GM19238 (cell line): ENCODE data around the gene WWC2.
"Not testable (repeated sequence)": the region's sequence is repeated elsewhere in the genome, so short reads cannot be mapped to it uniquely, and the experiment has no call there.

ENCODE experiments used
- DNase-seq: peaks from one replicate; pipeline ENCODE4 v3.0.0; 2011; ENCODE audit warnings: low spot score; ENCODE audit not compliant: insufficient read length

The WWC2 gene

DNA sequence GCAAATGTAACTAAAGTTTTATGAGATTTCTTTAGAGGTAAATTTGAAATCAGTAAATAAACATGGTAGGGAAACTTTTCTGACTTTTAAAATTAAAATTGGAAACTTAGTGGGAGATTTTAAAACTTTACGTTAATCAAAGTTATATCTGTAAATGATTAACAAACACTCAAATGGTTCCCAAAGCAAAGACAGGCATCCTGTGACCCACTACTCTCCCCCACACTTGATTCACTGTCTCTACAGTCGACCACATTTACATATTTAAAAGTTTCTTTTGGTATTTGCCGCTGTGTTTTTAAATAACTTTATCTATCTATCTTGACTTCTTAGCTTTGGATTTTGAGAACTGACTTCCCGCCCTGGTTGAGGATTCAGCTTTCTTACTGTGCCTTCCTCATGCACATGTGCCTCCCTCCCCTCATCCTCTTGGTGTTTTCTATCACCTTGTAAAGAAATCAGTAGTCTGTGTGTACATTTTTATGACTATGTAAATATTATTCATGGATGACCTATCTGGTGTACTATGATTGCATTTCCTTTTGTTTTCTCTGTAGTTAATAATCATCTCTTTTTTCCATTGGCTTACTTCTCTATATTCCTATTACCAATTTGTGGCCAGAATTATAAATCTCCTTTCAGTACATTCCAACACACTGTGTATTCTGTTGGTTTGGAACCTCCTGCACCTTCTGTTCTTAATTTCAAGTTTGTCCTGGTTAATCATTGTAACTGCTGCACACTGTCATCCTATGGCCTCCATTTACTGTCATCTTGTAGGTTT, 72.6 kb downstream of the WWC2 start:
- DNase-seq = no peak

DNA sequence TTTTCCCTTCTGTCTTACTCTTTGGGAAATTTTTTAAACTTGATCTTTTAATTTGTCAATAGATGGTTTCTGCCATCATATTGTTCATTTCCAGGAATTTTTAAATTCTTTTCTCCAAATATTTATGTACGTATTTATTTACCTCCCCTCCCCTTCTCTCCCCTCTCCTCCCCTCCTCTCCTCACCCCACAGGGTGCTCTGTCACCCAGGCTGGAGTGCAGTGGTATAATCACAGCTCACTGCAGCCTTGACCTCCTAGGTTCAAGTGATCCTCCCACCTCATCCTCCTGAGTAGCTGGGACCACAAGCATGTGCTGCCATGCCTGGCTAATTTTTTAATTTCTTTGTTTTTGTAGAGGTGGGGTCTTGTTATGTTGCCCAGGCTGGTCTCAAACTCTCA, 73.8 kb downstream of the WWC2 start:
- DNase-seq = no peak

DNA sequence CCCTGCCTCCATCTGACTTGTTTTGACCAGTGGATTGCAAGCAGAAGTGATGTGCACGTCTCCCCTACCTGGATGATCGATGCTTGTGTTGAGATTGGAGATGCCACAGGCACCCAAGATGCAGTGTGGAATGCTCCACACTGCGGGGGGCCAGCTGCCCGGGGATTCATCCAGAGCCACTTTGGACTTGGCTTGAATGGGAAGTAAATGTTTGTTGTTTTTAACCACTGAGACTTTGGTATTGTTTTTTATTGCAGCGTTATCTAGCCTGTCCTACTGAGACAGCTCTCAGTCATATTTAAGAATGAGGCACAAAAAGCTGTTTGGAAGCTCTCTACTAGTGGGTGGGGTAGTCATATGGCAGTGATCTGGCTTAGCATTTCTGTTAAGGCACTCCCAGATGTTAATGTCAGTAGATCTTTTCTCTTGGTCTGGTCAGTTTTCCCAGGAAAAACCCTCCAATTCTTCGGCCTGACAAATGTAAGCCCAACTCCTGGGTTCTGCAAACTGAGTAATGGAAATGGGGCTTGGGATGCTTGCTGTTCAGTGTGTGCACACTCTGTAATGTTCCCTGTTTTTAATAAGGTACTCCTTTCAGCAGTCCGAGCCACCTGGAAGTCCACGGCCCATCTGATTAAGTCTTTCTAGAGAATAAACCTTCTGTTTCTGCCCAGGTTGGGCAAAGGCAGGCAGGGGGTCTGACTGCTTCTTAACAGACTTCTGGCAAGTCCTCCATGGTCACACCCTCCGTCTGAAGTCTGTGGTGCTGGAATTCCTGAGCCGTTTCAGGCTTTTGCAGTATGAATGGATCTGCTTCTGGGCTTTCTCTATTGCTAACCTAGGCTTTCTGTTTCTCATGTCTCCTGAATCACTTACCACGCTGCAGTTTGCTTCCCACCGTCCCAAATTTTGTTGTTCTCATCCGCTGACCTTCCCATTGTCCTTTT, 74.8 kb downstream of the WWC2 start:
- DNase-seq = no peak

DNA sequence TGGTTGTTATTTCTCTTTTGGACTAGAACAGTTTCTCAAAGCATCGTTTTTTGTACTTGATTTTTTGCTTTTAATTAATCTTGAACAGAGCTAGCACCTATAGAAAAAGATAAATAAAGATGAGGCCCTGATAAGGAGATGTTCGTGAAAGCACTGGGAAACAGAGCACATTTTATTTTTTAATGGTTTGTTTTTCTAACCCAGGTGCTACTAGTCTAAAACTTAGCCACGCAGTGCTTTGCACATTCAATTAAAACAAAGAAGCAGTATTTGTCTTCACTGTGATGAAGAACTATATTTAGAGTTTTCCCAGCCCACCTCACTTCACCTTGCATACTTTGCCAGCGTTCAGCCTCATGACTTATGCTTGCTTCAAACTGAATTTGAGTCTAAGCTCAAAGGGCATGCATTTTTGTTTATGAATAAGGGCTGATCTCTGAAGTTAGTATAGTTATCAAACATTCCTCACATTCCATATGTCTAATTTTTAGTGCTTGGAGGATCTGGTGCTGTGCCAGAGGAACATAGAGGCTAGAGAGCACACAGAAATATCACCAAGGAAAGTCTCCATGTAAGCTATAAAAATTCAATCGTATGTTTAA, 76.7 kb downstream of the WWC2 start:
- DNase-seq = no peak

DNA sequence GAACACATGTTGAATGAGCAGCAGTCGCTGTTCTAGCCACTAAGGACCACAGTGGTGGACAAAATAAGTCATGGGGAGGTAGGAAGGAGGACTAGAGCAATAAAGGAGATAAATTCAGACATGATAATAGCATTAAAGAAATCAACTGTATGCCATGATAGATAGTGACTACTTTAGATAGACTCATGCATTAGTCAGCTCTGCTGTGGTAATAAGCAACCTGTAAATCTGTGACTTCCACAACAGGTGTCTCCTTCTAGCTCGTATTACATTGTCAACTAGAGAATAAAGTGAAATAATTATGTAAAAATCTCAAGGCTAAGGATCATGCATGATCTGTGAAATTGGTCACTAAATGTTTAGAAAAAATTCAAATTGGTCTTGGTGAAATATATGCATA, 77.9 kb downstream of the WWC2 start:
- DNase-seq = no peak

DNA sequence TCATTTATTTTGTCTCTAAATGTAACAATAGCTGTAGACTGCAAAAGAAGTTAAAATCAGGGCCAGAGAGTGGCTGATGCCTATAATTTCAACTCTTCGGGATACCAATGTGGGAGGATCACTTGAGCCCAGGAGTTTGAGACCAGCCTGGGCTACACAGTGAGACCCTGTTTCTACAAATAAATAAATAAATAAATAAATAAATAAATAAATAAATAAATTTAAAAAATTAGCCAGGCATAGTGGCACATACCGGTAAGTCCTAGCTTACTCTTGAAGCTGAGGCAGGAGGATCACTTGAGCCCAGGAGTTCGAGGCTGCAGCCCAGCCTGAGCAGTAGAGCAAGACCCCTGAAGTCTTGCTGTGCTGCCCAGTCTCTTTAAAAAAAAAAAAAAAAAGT, 79.1 kb downstream of the WWC2 start:
- DNase-seq = no peak

DNA sequence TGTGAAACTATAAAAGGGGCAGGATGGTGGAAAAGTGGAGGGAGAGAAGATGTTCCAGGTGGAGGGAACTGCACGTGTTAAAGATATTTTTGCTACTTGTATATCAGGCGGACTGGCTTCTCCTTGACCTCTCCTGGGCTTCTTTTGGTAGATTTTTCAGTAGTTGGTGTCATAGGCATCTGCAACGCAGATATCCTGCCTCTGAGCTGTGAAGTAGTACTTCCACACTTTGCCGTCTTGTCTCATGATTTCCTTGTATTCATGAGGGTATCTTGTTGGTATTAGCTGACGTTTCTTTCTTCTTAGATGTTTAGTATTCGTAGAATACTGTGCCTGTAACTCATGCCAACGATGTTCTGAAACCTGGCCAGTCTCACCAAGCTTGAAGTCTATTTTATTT, 81.0 kb downstream of the WWC2 start:
- no peak for DNase-seq

DNA sequence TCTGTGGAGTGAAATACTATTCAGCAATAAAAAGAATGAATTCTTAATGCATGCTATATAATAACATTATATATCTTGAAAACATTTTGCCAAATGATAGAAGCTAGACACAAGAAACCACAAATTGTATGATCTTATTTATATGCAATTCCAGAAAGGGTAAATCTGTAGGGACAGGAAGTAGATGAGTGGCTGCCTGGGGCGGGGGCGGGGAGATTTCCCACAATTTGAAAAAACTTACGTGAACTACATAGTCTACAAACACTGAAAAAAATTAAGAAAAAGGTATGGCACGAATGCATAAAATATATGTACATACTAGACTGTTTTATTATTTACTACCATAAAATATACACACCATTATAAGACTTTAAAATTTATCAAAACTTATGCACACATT, 81.6 kb downstream of the WWC2 start:
- DNase-seq = no peak

DNA sequence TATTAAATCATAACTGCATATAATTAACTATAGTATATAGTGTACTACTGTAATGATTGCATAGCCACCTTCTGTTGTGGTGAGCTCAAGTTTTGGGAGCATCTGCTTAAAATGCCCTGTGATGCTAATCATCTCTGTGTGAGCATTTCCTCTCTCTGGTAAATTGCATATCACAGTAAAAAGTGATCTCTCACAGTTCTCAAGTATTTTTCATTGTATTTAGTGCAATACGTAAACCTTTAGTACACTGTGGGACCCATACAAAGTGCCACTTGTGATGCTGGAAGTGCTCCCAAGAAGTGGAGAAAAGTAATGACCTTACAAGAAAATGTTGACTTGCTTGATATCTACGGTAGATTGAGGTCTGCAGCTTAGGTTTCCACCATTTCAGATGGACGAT, 82.0 kb downstream of the WWC2 start:
- no peak for DNase-seq

DNA sequence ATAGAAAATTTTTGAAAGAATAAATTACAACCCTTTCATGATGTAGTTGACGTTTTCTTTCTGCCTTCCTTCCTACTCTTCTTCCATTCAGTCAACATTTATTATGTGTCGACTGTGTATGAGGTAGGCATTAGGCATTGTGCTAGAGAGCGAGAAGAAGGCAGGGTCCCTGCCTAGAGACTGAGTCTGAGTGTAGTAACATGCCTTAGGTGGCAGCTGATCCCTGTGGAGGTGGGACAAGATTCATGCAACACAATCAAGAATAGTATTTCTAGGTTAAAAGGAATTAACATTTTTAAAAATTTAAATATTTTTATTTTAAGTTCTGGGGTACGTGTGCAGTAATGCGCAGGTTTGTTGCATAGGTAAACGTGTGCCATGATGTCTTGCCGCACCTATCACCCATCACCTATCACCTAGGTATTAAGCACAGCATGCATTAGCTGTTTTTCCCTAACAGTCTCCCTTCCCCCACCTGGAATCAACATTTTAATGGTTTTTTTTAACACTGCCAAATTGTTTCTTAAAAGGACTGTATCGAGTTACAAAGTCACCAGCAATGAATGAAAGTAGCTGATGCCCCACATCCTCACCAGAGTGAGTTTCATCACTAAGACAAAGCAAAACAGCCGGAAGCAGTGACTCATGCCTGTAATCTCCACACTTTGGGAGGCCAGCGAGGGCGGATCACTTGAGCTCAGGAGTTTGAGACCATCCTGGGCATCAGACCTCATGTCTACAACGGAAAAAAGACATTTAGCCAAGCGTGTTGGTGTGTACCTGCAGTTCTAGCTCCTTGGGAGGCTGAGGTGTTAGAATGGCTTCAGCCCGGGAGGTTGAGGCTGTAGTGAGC, 84.0 kb downstream of the WWC2 start:
- no peak for DNase-seq

DNA sequence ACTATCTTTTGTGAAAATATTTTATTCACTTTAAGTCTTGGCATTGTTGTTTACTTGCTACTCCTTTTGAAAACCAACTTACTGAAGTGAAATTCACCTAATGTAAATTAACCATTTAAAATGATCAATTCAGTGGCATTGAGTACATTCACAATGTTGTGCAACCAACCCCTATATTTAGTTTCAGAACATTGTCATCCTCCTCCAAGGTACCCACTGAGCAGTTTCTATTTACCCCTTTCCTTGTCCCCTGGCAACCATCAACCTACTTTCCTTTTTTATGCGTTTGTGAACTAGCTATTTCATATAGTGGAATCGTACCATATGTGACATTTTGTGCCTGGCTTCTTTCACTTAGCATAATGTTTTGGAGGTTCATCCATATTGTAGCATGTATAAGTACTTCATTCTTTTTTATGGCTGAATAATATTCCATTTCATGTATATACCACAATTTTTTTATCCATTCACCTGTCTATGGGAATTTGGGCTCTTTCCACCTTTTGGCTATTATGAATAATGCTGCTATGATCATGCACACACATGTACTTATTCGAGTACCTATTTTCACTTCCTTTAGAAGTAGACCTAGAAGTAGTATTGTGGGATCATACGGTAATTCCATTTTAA, 85.0 kb downstream of the WWC2 start:
- DNase-seq = no peak

DNA sequence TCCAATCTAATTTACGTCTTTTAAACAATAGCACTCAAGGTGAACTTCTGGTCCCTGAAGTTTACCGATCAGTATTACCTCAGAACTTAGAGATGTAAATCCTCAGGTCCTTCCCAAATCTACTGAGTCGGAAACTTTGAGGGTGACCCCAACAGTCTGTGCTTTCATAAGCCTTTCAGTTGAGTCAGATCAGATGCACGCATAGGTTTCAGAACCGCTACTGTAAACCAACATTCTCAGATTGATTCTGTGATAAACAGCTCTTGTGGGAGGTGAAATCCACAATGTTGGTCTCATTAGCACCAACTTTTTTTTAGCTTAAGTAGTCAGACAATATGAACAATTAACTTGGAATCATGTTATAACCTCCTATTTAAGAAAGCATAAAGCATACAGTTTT, 86.0 kb downstream of the WWC2 start:
- no peak for DNase-seq

DNA sequence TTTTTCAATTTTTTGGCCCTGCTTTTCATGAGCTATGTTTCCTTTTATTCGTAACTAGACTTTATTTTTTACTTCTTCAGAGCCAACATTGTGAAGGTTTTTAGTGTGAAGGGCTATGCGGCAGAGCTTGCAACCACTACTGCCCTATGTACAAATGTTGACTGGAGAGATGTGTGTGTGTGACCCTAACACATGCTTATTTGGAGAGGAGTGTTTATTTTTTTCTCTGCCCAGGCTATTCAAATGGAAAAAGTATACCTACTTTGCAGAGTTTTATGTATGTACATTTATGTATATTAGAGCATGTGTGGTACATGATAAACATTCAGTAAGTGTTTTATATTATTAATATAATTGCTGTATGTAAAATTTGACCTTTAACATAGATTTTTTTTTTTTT, 86.5 kb downstream of the WWC2 start:
- DNase-seq = no peak

DNA sequence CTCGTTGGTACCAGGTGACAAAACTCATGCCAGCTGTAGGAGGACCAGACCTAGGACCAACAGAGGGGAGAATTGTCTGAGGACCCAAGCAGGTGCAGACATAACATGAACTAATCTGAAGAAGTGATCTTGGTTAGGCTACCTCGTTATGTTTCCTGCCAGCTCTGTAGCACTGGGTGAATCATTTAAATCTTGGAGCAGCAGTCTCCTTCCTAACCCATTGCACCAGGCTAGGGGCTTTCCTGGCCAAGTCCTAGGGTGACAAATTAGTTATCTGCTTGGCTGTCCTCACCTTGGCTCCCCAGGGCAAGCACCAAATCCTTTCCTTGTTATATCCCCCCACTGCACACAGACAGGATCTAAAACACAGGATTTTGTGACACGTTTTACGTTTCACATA, 87.8 kb downstream of the WWC2 start:
- no peak for DNase-seq

DNA sequence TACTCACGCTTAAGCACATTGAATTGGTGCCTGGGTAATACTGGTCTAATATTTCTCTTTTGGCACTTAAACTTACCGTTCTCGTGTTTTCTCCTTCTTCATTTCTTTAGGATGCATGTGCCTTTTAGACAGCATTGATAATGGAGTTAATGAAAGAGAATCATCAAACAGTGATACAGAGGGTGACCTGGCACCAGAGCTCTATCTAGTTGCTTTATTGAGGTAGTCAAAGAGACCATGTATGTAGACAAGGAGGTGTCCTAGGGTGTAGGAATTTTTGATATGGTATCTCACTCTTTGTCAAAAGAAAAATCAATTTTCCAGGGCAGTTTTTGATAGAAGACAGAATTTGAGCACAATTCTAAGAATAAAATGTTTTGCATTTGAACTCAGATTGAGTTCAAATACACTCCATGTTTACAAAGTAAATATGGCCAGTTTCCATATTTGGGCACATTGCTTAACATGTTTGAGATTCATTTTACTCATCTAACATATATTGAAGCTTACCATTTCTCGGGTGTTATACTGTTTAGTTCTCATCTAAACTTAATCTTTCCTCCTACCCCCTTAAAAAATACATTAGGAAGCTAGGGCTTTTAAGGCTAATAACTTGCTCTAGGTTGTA, 92.0 kb downstream of the WWC2 start:
- no peak for DNase-seq

DNA sequence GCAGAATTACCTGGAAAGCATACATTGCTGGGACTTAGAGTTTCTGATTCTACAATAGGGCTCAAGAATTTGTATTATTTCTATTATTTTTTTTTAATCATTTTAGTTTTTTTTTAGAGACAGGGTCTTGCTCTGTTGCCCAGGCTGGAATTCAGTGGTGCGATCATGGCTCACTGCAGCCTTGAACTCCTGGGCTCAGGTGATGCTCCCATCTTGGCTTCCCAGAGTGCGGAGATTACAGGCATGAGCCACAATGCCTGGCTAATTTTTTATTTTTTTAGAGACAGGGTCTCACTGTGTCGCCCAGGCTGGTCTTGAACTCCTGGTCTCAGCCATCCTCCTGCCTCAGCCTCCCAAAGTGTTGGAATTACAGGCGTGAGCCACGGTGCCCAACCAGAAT, 92.6 kb downstream of the WWC2 start:
- no peak for DNase-seq

DNA sequence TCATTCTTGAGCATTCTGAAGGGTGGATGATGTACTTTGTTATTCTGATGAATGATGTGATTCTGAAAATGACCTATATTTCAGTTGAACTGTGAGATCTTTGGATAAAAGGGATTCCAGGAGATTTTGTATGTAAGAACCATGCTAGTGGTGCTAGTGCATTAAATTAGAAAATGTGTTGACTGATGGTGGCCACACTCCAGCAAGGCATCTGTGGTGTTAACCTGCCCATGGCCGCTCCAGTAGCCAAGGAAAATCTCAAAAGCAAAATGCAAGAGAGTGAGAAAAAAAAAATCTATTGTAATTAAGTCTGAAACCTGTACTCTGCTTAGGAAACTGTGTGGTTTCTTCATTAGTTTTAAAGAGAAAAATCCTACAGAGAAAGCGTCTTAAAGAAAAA, 93.5 kb downstream of the WWC2 start:
- DNase-seq = no peak

DNA sequence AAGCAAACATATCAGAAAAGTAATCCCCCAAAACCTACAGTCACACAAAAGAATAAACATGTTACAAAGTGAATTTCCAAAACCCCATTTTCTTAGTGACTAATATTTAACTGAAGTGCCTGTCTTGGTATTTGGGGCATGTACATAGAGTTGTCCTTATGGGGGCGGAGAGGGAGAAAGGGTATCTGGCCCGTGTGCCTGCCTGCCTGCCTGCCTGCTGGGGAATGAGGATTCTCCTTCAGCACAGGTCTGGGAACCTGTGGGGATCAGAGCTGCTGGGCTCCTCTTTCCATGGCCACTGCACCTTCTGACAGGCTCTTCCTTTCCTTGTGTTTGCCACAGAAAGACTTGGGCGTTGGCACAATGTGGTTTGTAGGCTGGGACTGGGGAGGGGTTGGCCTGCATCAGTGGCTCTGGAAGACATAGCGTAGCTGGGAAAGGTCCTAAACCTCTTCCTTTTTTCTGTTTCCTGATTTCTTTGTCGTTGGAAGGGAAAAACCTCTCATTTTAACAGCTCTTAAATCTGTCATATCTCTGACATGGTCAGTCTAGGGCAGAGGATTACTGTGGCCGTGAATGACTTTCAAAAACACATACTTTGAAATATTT, 94.8 kb downstream of the WWC2 start:
- not testable (repeated sequence) for DNase-seq

DNA sequence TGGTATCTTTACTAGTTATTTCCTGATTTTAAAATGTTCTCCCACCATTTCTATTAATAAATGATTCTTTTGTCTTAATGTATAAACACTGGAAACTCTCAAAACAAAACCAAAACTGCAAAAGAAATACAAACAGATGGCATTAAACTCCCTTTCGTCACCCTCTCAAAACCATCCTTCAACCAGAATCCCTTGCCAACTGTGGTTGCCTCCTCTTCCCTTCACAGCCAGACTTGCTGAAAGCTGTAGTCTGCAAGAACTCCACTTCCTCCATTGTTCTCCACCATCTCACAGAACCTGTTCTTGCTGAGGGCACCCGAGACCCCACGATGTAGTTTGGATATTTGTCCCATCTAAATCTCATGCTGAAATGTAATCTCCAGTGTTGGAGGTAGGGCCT, 96.5 kb downstream of the WWC2 start:
- no peak for DNase-seq

DNA sequence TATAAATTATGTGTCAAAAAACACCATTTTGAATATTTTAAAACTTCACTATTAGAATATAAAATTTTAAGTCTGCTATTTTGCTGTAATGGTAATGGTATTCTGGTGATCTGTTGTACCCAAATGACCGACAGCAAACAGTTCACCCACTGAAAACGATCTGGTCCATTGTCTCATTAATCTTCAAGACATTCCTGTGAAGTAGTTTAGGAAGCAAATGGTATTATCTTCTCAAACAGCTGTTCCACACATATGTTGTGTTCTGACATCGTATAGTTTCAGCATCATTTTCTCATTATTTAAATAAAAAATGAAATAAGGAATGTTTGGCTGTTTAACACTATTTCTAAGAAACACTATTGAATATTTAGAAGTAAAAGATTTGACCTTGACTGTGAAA, 98.1 kb downstream of the WWC2 start:
- DNase-seq = no peak
